CD14-positive monocyte (primary cell): ENCODE data around the gene RERE. TPM values are rescaled to one million over a fixed set of nuclear protein-coding genes. Genes with fewer than 3 reads are reported as not detected.

Experiments used
- DNase-seq, 3 donors: peaks; one replicate each; pipeline ENCODE4 v3.0.0-alpha.2; 2011 to 2022
- H2AFZ ChIP-seq: 2 replicates; pipeline ENCODE4 v1.6.0; 2012; ENCODE audit warnings: mild to moderate bottlenecking, low read depth, low read length, inconsistent platforms; ENCODE audit not compliant: insufficient read depth, poor library complexity, severe bottlenecking
- H3K27ac ChIP-seq, 2 donors: 1 replicate in 1 of 2; 2 replicates in 1 of 2; pipeline ENCODE4 v1.5.1; 2012 to 2013; ENCODE audit warnings: low read length in 2 of 2, control low read depth in 1 of 2, inconsistent platforms in 1 of 2, low read depth in 1 of 2, mild to moderate bottlenecking in 1 of 2
- H3K27me3 ChIP-seq, 2 donors: one replicate each; pipeline versions ENCODE4 v1.6.0 to v1.6.1; 2011 to 2013; ENCODE audit warnings: low read length in 2 of 2; ENCODE audit not compliant: control insufficient read depth in 2 of 2, insufficient read depth in 2 of 2
- H3K36me3 ChIP-seq, 2 donors: replicated peaks in 1 of 2; 1 replicate in 1 of 2; 2 replicates in 1 of 2; pipeline versions ENCODE4 v1.5.1 to v1.6.1; 2012 to 2013; ENCODE audit warnings: low read length in 2 of 2, control low read depth in 1 of 2, inconsistent platforms in 1 of 2, mild to moderate bottlenecking in 1 of 2; ENCODE audit not compliant: insufficient read depth in 2 of 2, control insufficient read depth in 1 of 2
- H3K4me1 ChIP-seq, 2 donors: 1 replicate in 1 of 2; 2 replicates in 1 of 2; pipeline versions ENCODE4 v1.5.1 to v1.6.1; 2012 to 2013; ENCODE audit warnings: low read length in 2 of 2, control low read depth in 1 of 2, inconsistent platforms in 1 of 2, mild to moderate bottlenecking in 1 of 2, moderate library complexity in 1 of 2; ENCODE audit not compliant: insufficient read depth in 2 of 2, control insufficient read depth in 1 of 2
- H3K4me2 ChIP-seq: replicated peaks from 2 replicates; pipeline ENCODE3; 2012; ENCODE audit warnings: low read length, moderate library complexity, mild to moderate bottlenecking; ENCODE audit not compliant: poor library complexity, severe bottlenecking; ENCODE audit errors: extremely low read depth
- H3K4me3 ChIP-seq, 3 experiments: fragments of 200-600 bp in 1 of 3; sonication (generic) in 1 of 3; replicated peaks in 1 of 3; 1 replicate in 2 of 3; 2 replicates in 1 of 3; pipeline ENCODE4 v1.5.1; 2011 to 2013; ENCODE audit warnings: low read length in 3 of 3, mild to moderate bottlenecking in 3 of 3, control low read depth in 2 of 3, low read depth in 2 of 3, inconsistent platforms in 1 of 3, moderate library complexity in 1 of 3
- H3K79me2 ChIP-seq: 2 replicates; pipeline ENCODE4 v1.6.0; 2012; ENCODE audit warnings: mild to moderate bottlenecking, control low read depth, inconsistent platforms, low read length, moderate library complexity; ENCODE audit not compliant: insufficient read depth
- H3K9ac ChIP-seq: 2 replicates; pipeline ENCODE4 v1.6.0; 2017; ENCODE audit warnings: low read length, mild to moderate bottlenecking; ENCODE audit not compliant: insufficient read depth, poor library complexity, severe bottlenecking
- H3K9me3 ChIP-seq, 2 donors: replicated peaks in 1 of 2; 1 replicate in 1 of 2; 2 replicates in 1 of 2; pipeline versions ENCODE4 v1.5.1 to v1.6.1; 2012 to 2013; ENCODE audit warnings: low read length in 2 of 2, control low read depth in 1 of 2; ENCODE audit not compliant: control insufficient read depth in 1 of 2, insufficient read depth in 1 of 2
- H4K20me1 ChIP-seq: 2 replicates; pipeline ENCODE4 v1.6.0; 2012; ENCODE audit warnings: mild to moderate bottlenecking, low read length, control low read depth, moderate library complexity; ENCODE audit not compliant: insufficient read depth
- H3K27ac Mint-ChIP-seq, 7 donors: one replicate each; pipeline ENCODE4 v1.8.0; 2020; ENCODE audit warnings: mild to moderate bottlenecking in 7 of 7, mixed read lengths in 7 of 7, moderate library complexity in 6 of 7, inconsistent platforms in 2 of 7
- H3K27me3 Mint-ChIP-seq, 3 donors: one replicate each; pipeline ENCODE4 v1.8.0; 2021 to 2022; ENCODE audit warnings: low read depth in 3 of 3, mild to moderate bottlenecking in 3 of 3, mixed read lengths in 3 of 3, moderate library complexity in 3 of 3, inconsistent platforms in 1 of 3
- H3K36me3 Mint-ChIP-seq, 2 donors: one replicate each; pipeline ENCODE4 v1.8.0; 2020; ENCODE audit warnings: mixed read lengths in 2 of 2, inconsistent platforms in 1 of 2, mild to moderate bottlenecking in 1 of 2
- H3K4me1 Mint-ChIP-seq: one replicate; pipeline ENCODE4 v1.8.0; 2020; ENCODE audit warnings: mild to moderate bottlenecking, mixed read lengths
- H3K4me3 Mint-ChIP-seq, 2 donors: one replicate each; pipeline ENCODE4 v1.8.0; 2020; ENCODE audit warnings: mild to moderate bottlenecking in 2 of 2, mixed read lengths in 2 of 2, moderate library complexity in 1 of 2
- H3K9me3 Mint-ChIP-seq, 7 donors: one replicate each; pipeline ENCODE4 v1.8.0; 2020 to 2022; ENCODE audit warnings: mixed read lengths in 7 of 7, mild to moderate bottlenecking in 6 of 7, moderate library complexity in 6 of 7, inconsistent platforms in 2 of 7
- CTCF ChIP-seq: fragments of 200-600 bp; IDR thresholded peaks from one replicate; pipeline ENCODE4 v1.8.0; 2022; ENCODE audit warnings: antibody characterized with exemption, mild to moderate bottlenecking
- WGBS: methylation state at CpG from one replicate; pipeline ENCODE4 v1.1.5; 2013; ENCODE audit warnings: missing lambda C conversion rate; ENCODE audit not compliant: insufficient coverage; 5-methylcytosine and 5-hydroxymethylcytosine counted together
- intact Hi-C, 2 donors: fragments of 100-400 bp; cut with micrococcal nuclease; formaldehyde crosslinking; loops; one replicate each; pipeline versions ENCODE4 v1.15.0 to v1.15.1; 2023
- polyA plus RNA-seq, 3 donors: library from polyadenylated mRNA; depleted of rRNA in 1 of 3; unstranded in 2 of 3; stranded (reverse) in 1 of 3; fragments of 300-500 nt in 2 of 3; fragments of >200 nt in 1 of 3; fragmentation: Illumina TruSeq in 2 of 3; gene quantifications; 1 replicate in 2 of 3; 2 replicates in 1 of 3; pipeline ENCODE4 v1.2.3, GENCODE V29; 2012 to 2021

The RERE gene
- polyA plus RNA-seq, 3 donors: 1.2 to 19.4 (median 3.8) TPM

DNA sequence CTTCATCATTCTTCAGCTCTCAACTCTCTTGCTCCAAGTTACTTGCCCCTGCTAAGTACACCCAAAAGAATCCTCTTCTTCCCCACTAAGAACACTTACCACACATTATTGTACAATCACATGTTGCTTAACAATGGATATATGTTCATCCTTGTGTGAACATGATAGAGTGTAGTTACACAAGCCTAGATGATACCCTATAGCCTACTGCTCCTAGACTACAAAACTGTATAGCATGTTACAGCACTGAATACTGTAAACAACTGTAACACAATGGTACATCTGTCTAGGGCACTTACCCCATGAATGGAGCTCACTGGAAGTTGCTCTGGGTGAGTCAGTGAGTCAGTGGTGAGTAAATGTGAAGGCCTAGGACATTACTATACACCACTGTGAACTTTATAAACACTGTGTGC lies 77.4 kb downstream of the RERE start:
- no peak overlapping the region for H3K9ac ChIP-seq
- no peak overlapping the region for H2AFZ ChIP-seq
- no peaks in the 10 kb centered on the region for H4K20me1 ChIP-seq
- no peak overlapping the region for H3K4me3 Mint-ChIP-seq
- intact Hi-C loops: no loop called here
- H3K27me3 ChIP-seq: no peaks in the 10 kb centered on the region
- peaks cover 3 to 9% of the 10 kb centered on the region in 2 donors for H3K36me3 Mint-ChIP-seq
- TF ChIP-seq CTCF: no peak
- no peaks in the 10 kb centered on the region for H3K79me2 ChIP-seq
- peaks cover 0 to 2% (median 0%) of the 10 kb centered on the region in 3 donors for H3K27me3 Mint-ChIP-seq
- no peak overlapping the region for H3K4me3 ChIP-seq
- DNase-seq: no peak
- H3K4me2 ChIP-seq: no peak overlapping the region
- H3K27ac Mint-ChIP-seq: no peak overlapping the region
- H3K27ac ChIP-seq: no peak overlapping the region
- peaks cover 6 to 9% of the 10 kb centered on the region in 2 donors for H3K9me3 ChIP-seq
- H3K9me3 Mint-ChIP-seq: peaks cover 5 to 10% (median 9%) of the 10 kb centered on the region in 7 donors
- H3K4me1 ChIP-seq: no peaks in the 10 kb centered on the region
- no peaks in the 10 kb centered on the region for H3K36me3 ChIP-seq
- no peaks in the 10 kb centered on the region for H3K4me1 Mint-ChIP-seq

- Histone ChIP-seq H3K4me1 (no peaks in the 10 kb centered on the region), H3K4me2 (no peak overlapping the region), H3K36me3 (no peaks in the 10 kb centered on the region), H4K20me1 (no peaks in the 10 kb centered on the region), H3K4me3 (no peak overlapping the region), H3K9ac (no peak overlapping the region), H2AFZ (no peak overlapping the region), H3K9me3 (peaks cover 6 to 9% of the 10 kb centered on the region in 2 donors), H3K79me2 (no peaks in the 10 kb centered on the region), H3K27me3 (no peaks in the 10 kb centered on the region), H3K27ac (no peak overlapping the region)
- Mint-ChIP-seq H3K9me3 (peaks cover 5 to 10% (median 9%) of the 10 kb centered on the region in 7 donors), H3K27me3 (peaks cover 0 to 2% (median 0%) of the 10 kb centered on the region in 3 donors), H3K27ac (no peak overlapping the region), H3K36me3 (peaks cover 3 to 9% of the 10 kb centered on the region in 2 donors), H3K4me3 (no peak overlapping the region), H3K4me1 (peaks cover 3% of the 10 kb centered on the region)
- no peak for TF ChIP-seq CTCF
- DNase-seq: no peak
- 97% methylated on average over 3 of the region's 4 CpGs for WGBS
- intact Hi-C loops: no loop called here
These were observed 78.1 kb downstream of the RERE start for GRCh38 chr1:8739377-8739776.
